ENCODE measurements around the gene MUSTN1.

The MUSTN1 gene

DNA sequence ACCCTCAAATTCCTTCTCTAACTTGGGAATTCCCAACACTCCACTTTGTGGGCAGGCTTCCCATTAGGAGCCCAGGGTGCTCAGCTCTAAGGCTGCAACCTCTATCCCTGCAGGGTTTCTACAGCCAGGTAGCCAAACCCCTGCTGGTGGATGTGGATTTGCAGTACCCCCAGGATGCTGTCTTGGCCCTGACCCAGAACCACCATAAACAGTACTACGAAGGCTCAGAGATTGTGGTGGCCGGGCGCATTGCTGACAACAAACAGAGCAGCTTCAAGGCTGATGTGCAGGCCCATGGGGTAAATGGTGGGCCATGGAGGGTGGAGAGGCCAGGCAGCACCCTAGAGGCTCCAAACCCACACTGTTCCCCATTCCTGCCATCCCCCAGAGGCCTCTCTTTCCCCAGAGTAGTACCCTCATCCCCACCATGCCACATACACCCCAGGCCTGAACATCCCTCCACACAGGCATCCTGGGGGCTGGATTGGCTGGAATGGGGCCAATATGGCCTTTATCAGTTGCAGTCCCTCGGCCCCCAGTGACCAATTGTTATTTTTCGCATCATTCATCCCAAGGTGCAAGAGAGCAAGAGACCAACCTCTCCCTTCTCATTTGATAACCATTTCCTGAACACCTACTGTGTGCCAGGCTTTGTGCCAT lies 49.8 kb downstream of the MUSTN1 start:
- DNase-seq (ENCODE audit: low spot score): no peak

DNA sequence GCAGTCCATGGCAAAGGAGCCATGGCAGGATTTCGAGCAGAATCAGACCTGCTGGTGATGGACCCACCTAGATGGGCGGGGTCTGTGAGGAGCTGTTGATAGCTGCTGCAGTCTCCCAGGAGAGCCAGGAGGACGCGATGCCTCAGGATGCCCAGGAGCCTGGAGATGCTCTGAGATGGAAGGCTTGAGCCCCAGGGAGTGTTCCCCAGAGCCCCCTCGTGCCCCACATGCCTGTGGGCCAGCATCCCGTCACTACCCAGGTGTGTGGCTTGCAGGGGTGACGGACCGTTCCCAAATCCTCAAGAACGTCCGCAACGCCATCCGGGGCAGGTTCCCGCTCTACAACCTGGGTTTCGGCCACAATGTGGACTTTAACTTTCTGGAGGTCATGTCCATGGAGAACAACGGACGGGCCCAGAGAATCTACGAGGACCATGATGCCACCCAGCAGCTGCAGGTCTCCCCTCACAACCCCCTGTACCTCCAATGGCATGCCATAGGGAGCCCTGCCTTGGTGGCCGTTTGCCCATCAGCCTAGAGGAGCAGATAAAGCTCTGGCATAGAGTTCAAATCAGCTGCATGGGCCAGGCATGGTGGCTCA lies 50.7 kb downstream of the MUSTN1 start:
- no peak for DNase-seq (ENCODE audit: low spot score)

DNA sequence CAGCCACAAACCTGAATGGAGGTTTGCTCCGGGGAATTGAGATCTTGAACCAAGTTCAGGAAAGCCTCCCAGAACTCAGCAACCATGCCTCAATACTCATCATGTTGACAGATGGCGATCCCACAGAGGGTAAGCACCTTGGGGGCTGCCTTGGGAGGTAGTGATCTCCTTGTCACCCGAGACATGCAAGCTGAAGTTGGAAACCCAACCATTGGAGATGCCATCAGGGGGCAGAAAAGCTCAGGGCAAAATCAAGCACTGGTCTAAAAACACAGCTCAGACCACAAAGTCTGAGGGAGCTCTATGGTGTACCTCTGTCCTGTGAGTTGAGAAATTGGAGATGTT lies 51.6 kb downstream of the MUSTN1 start:
- no peak for DNase-seq (ENCODE audit: low spot score)
